ENCODE measurements around the gene CERT1.
A peak's percentile ranks its signal among the peaks of the same experiment; 100 is the strongest.

CERT1 gene

DNA sequence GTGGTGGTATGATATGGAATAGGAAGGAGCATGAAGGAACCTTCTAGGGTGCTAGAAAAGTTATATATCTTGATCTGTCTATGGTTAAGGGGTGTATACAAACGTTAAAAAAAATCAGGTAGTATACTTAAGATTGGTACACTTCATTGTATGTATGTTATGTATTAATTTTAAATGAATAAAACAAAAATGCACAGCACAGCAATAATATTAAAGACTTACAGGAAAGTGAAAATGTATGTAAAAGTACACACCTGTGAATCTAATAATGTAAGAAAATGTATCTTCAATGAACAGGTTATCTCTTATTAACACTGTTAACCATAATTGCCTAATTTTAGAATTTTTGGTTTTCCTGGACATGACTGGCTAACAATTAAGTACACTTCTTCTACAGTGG lies 97.2 kb downstream of the CERT1 start:
- Histone ChIP-seq H3K27me3 (ENCODE audit: insufficient read depth, low read length, poor library complexity, severe bottlenecking) (no peaks in the 10 kb centered on the region), H3K4me3 (ENCODE audit: low read length, poor library complexity, severe bottlenecking) (no peak overlapping the region), H3K9ac (ENCODE audit: low read depth, low read length, poor library complexity, severe bottlenecking) (no peak overlapping the region), H3K9me2 (replicated peaks; ENCODE audit: low read depth, low read length) (no peaks in the 10 kb centered on the region), H2AFZ (ENCODE audit: low read length) (no peak overlapping the region), H4K20me1 (ENCODE audit: insufficient read depth, low read length, poor library complexity, severe bottlenecking) (no peaks in the 10 kb centered on the region), H3K4me2 (ENCODE audit: low read depth, low read length, poor library complexity, severe bottlenecking) (no peak overlapping the region), H3K36me3 (ENCODE audit: insufficient read depth, low read length) (peaks cover 37% of the 10 kb centered on the region), H3K79me2 (ENCODE audit: insufficient read depth, low read length) (no peaks in the 10 kb centered on the region), H3K9me3 (ENCODE audit: insufficient read depth, low read depth, low read length) (no peaks in the 10 kb centered on the region), H3K4me1 (ENCODE audit: insufficient read depth, low read length, poor library complexity, severe bottlenecking) (peaks cover 9% of the 10 kb centered on the region), H3F3A (ENCODE audit: low read depth) (no peaks in the 10 kb centered on the region)
- TF ChIP-seq, protein P1, sequence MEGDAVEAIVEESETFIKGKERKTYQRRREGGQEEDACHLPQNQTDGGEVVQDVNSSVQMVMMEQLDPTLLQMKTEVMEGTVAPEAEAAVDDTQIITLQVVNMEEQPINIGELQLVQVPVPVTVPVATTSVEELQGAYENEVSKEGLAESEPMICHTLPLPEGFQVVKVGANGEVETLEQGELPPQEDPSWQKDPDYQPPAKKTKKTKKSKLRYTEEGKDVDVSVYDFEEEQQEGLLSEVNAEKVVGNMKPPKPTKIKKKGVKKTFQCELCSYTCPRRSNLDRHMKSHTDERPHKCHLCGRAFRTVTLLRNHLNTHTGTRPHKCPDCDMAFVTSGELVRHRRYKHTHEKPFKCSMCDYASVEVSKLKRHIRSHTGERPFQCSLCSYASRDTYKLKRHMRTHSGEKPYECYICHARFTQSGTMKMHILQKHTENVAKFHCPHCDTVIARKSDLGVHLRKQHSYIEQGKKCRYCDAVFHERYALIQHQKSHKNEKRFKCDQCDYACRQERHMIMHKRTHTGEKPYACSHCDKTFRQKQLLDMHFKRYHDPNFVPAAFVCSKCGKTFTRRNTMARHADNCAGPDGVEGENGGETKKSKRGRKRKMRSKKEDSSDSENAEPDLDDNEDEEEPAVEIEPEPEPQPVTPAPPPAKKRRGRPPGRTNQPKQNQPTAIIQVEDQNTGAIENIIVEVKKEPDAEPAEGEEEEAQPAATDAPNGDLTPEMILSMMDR (conservative IDR thresholded peaks at IDR 0.05; ENCODE audit: low read length) = no peak
- TF ChIP-seq EZH2phosphoT487 (IDR thresholded peaks at IDR 0.05; ENCODE audit: borderline replicate concordance) = no peak

DNA sequence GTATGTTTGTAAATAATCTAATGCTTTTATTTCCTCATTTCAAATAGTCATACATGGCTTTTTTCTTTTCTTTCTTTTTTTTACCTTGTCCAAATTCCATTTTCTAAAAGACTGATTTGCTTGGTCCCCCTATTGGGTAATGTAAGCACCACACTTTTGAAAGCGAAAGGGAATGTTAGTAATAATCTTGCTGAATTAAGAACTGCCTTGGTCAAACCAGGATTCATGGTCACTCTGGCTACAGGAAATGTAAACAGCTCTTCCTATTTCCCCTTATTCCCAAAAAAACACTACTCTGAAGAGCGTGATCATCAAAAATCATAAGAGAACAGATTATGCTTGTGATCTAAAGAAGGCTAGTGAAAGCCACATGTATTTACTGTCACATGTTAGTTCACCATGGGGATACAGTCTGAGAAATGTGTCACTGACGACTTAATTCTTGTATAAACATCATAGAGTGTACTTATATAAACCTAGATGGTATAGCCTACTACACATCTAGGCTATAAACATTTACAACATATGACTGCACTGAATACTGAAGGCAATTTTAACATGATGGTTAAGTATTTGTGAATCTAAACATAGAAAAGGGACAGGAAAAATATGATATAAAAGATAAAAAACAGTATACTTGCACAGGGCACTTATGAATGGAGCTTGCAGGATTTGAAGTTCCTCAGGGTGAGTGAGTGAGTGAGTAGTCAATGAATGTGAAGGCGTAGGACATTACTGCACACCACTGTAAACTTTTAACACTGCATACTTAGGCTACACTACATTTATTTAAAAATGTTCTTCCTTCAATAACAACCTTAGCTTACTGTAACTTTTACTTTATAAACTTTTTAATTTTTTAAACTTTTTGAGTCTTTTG lies 99.1 kb downstream of the CERT1 start:
- no peaks in the 10 kb centered on the region for H3K27me3 ChIP-seq (ENCODE audit: insufficient read depth, low read length, poor library complexity, severe bottlenecking)
- H3K9me3 ChIP-seq (ENCODE audit: insufficient read depth, low read depth, low read length) = no peaks in the 10 kb centered on the region
- no peak overlapping the region for H2AFZ ChIP-seq (ENCODE audit: low read length)
- peaks cover 29% of the 10 kb centered on the region; the same call in 1 of the 2 replicates for H3K36me3 ChIP-seq (ENCODE audit: insufficient read depth, low read length)
- H3K4me3 ChIP-seq (ENCODE audit: low read length, poor library complexity, severe bottlenecking) = no peak overlapping the region
- H3K9me2 ChIP-seq (replicated peaks; ENCODE audit: low read depth, low read length) = no peaks in the 10 kb centered on the region
- H3K4me2 ChIP-seq (ENCODE audit: low read depth, low read length, poor library complexity, severe bottlenecking) = no peak overlapping the region
- H3K79me2 ChIP-seq (ENCODE audit: insufficient read depth, low read length) = no peaks in the 10 kb centered on the region
- H3K9ac ChIP-seq (ENCODE audit: low read depth, low read length, poor library complexity, severe bottlenecking) = no peak overlapping the region
- no peaks in the 10 kb centered on the region for H3F3A ChIP-seq (ENCODE audit: low read depth)
- H4K20me1 ChIP-seq (ENCODE audit: insufficient read depth, low read length, poor library complexity, severe bottlenecking) = no peaks in the 10 kb centered on the region
- TF ChIP-seq, protein P1 (conservative IDR thresholded peaks at IDR 0.05; ENCODE audit: low read length) = peak; percentile 48
- no peak for TF ChIP-seq EZH2phosphoT487 (IDR thresholded peaks at IDR 0.05; ENCODE audit: borderline replicate concordance)
- H3K4me1 ChIP-seq (ENCODE audit: insufficient read depth, low read length, poor library complexity, severe bottlenecking) = peaks cover 9% of the 10 kb centered on the region

DNA sequence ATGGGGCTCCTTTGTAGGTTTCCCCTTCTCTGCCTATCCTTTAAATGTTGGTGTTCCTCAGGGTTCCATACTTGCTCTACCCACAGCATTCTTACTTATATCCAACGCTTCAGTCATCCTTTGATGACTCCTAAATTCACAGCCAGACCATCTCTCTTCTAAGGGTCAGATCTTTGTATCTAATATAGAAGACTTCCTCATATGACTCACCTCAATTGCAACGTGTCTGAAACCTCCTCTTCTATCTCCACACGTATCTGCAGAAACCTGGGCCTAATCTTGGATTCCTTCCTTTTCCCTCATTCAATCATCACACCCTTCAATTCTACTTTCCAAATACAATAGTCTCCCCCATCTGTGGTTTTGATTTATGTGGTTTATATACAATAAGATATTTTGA lies 106.1 kb downstream of the CERT1 start:
- Histone ChIP-seq H3K4me1 (ENCODE audit: insufficient read depth, low read length, poor library complexity, severe bottlenecking) (no peaks in the 10 kb centered on the region), H3F3A (ENCODE audit: low read depth) (no peaks in the 10 kb centered on the region), H2AFZ (ENCODE audit: low read length) (no peak overlapping the region), H3K9ac (ENCODE audit: low read depth, low read length, poor library complexity, severe bottlenecking) (no peak overlapping the region), H3K79me2 (ENCODE audit: insufficient read depth, low read length) (no peaks in the 10 kb centered on the region), H3K36me3 (ENCODE audit: insufficient read depth, low read length) (peaks cover 45% of the 10 kb centered on the region; the same call in 1 of the 2 replicates), H4K20me1 (ENCODE audit: insufficient read depth, low read length, poor library complexity, severe bottlenecking) (no peaks in the 10 kb centered on the region), H3K9me3 (ENCODE audit: insufficient read depth, low read depth, low read length) (no peaks in the 10 kb centered on the region), H3K4me2 (ENCODE audit: low read depth, low read length, poor library complexity, severe bottlenecking) (no peak overlapping the region), H3K27me3 (ENCODE audit: insufficient read depth, low read length, poor library complexity, severe bottlenecking) (no peaks in the 10 kb centered on the region), H3K9me2 (replicated peaks; ENCODE audit: low read depth, low read length) (no peaks in the 10 kb centered on the region), H3K4me3 (ENCODE audit: low read length, poor library complexity, severe bottlenecking) (no peak overlapping the region)
- no peak for TF ChIP-seq EZH2phosphoT487 (IDR thresholded peaks at IDR 0.05; ENCODE audit: borderline replicate concordance)
- TF ChIP-seq, protein P1 (conservative IDR thresholded peaks at IDR 0.05; ENCODE audit: low read length) = no peak
